Progenitor cell of endocrine pancreas (in vitro differentiated cells): Measurements from ENCODE around the gene PCNX4. TPM values are rescaled to one million over a fixed set of nuclear protein-coding genes. Genes with fewer than 3 reads are reported as not detected.

ENCODE experiments used
- DNase-seq: peaks from one replicate; pipeline ENCODE4 v3.0.0; 2021; ENCODE audit warnings: low spot score; ENCODE audit not compliant: unreplicated experiment
- H3K27ac Mint-ChIP-seq: 2 replicates; pipeline ENCODE4 v1.8.0; 2021; ENCODE audit warnings: mild to moderate bottlenecking, moderate library complexity, mixed read lengths
- H3K27me3 Mint-ChIP-seq: 2 replicates; pipeline ENCODE4 v1.8.0; 2021; ENCODE audit warnings: mixed read lengths
- H3K36me3 Mint-ChIP-seq: 2 replicates; pipeline ENCODE4 v1.8.0; 2022; ENCODE audit warnings: mixed read lengths; ENCODE audit not compliant: insufficient read depth
- H3K4me1 Mint-ChIP-seq: 2 replicates; pipeline ENCODE4 v1.8.0; 2021; ENCODE audit warnings: low read depth, mixed read lengths
- H3K4me3 Mint-ChIP-seq: 2 replicates; pipeline ENCODE4 v1.8.0; 2021; ENCODE audit warnings: low read depth, mild to moderate bottlenecking, moderate library complexity, mixed read lengths
- H3K9me3 Mint-ChIP-seq: 2 replicates; pipeline ENCODE4 v1.8.0; 2021; ENCODE audit warnings: low read depth, mixed read lengths
- CTCF ChIP-seq: fragments of 200-600 bp; sonication (generic); IDR thresholded peaks from one replicate; pipeline ENCODE4 v1.5.0; 2021; ENCODE audit warnings: antibody characterized with exemption, mild to moderate bottlenecking; ENCODE audit not compliant: unreplicated experiment
- total RNA-seq: library from RNA; stranded (reverse); gene quantifications from 2 replicates; pipeline ENCODE4 v1.2.1, GENCODE V29; 2021

The PCNX4 gene
- total RNA-seq, 1 donor from 2014 or later, result 85.2 TPM

- Mint-ChIP-seq H3K9me3 (peaks cover 8% of the 10 kb centered on the region), H3K27ac (no peak overlapping the region), H3K36me3 (no peaks in the 10 kb centered on the region), H3K27me3 (peaks cover 3% of the 10 kb centered on the region), H3K4me1 (peaks cover 8% of the 10 kb centered on the region), H3K4me3 (no peak overlapping the region)
- no peak for DNase-seq
- TF ChIP-seq CTCF, result no peak
Observed at GRCh38 chr14:60169722-60170121, 78.0 kb downstream of the PCNX4 start.

- no peak for TF ChIP-seq CTCF
- H3K27ac Mint-ChIP-seq, result no peak overlapping the region
- peaks cover 8% of the 10 kb centered on the region for H3K9me3 Mint-ChIP-seq
- H3K36me3 Mint-ChIP-seq, result no peaks in the 10 kb centered on the region
- H3K27me3 Mint-ChIP-seq, result peaks cover 10% of the 10 kb centered on the region
- DNase-seq, result no peak
- H3K4me3 Mint-ChIP-seq, result no peak overlapping the region
- H3K4me1 Mint-ChIP-seq, result peaks cover 5% of the 10 kb centered on the region
Observed at GRCh38 chr14:60170948-60171347, 79.2 kb downstream of the PCNX4 start.

GRCh38 chr14:60171690-60172089, 80.0 kb downstream of the PCNX4 start:
- H3K36me3 Mint-ChIP-seq, result no peaks in the 10 kb centered on the region

GRCh38 chr14:60174352-60175254, 82.9 kb downstream of the PCNX4 start:
- Mint-ChIP-seq H3K9me3 (peaks cover 8% of the 10 kb centered on the region), H3K4me1 (peaks cover 4% of the 10 kb centered on the region), H3K27ac (no peak overlapping the region), H3K36me3 (no peaks in the 10 kb centered on the region), H3K27me3 (peaks cover 8% of the 10 kb centered on the region), H3K4me3 (no peak overlapping the region)
- DNase-seq, result no peak
- TF ChIP-seq CTCF, result no peak

More at GRCh38 chr14:60171690-60172089, 80.0 kb downstream of the PCNX4 start:
- H3K4me3 Mint-ChIP-seq, result no peak overlapping the region
- no peak for DNase-seq
- H3K9me3 Mint-ChIP-seq, result peaks cover 8% of the 10 kb centered on the region
- TF ChIP-seq CTCF, result no peak
- H3K27me3 Mint-ChIP-seq, result peaks cover 8% of the 10 kb centered on the region
- H3K4me1 Mint-ChIP-seq, result peaks cover 4% of the 10 kb centered on the region
- H3K27ac Mint-ChIP-seq, result no peak overlapping the region

GRCh38 chr14:60175255-60175902, 83.7 kb downstream of the PCNX4 start:
- H3K27me3 Mint-ChIP-seq, result peaks cover 8% of the 10 kb centered on the region
- TF ChIP-seq CTCF, result no peak
- peaks cover 8% of the 10 kb centered on the region for H3K9me3 Mint-ChIP-seq

More at GRCh38 chr14:60175255-60175902, 83.7 kb downstream of the PCNX4 start:
- H3K27ac Mint-ChIP-seq, result no peak overlapping the region
- peaks cover 4% of the 10 kb centered on the region for H3K4me1 Mint-ChIP-seq
- H3K4me3 Mint-ChIP-seq, result no peak overlapping the region
- no peak for DNase-seq
- no peaks in the 10 kb centered on the region for H3K36me3 Mint-ChIP-seq
